Measurements from ENCODE around the gene PHIP. TPM values are rescaled to one million over a fixed set of nuclear protein-coding genes. Genes with fewer than 3 reads are reported as not detected.

The PHIP gene
- total and polyA plus RNA-seq, 2 donors (not counting 3 experiments of a cell fraction or from before 2014, with no cell fraction given), result 3.5 to 28.4 TPM

- dilution Hi-C loops (cut with MboI; ENCODE audit: extremely low pct_ligation_motif_present, low sequenced_read_pairs) (no loop called here), intact Hi-C loops (cut with micrococcal nuclease) (no loop called here)
- POLR2A ChIA-PET, result no interaction called here
- no peak for FAIRE-seq
- peaks cover 0 to 10% of the 10 kb centered on the region in 2 experiments for H3K36me3 ChIP-seq (ENCODE audit: control insufficient read depth in 2 of 2, extremely low read depth in 1 of 2, insufficient read depth in 2 of 2, low read length in 2 of 2)
- no peak overlapping the region for H3K4me2 ChIP-seq (ENCODE audit: insufficient read depth, low read length)
- H3K27ac ChIP-seq (ENCODE audit: insufficient read depth, low read depth, low read length), result no peak overlapping the region
- H3K27me3 ChIP-seq (ENCODE audit: control insufficient read depth in 2 of 2, insufficient read depth in 2 of 2, low read length in 2 of 2), result no peaks in the 10 kb centered on the region
- H2AFZ ChIP-seq (ENCODE audit: low read depth, low read length), result no peak overlapping the region
- H3K9me1 ChIP-seq (replicated peaks; ENCODE audit: control insufficient read depth, extremely low read depth, insufficient read depth, low read length), result no peaks in the 10 kb centered on the region
- no peaks in the 10 kb centered on the region for H3K79me2 ChIP-seq (ENCODE audit: control insufficient read depth, insufficient read depth, low read length)
- H3K9ac ChIP-seq (replicated peaks; ENCODE audit: extremely low read depth, insufficient read depth, low read length), result no peak overlapping the region
- BruUV-seq (replicated peaks), result no TSS peak
- TF ChIP-seq FOS (IDR thresholded peaks at IDR 0.05; ENCODE audit: borderline replicate concordance, insufficient read depth, low read length) (no peak), MYC (IDR thresholded peaks at IDR 0.05; ENCODE audit: low read depth, low read length) (no peak), MAX (IDR thresholded peaks at IDR 0.05; ENCODE audit: insufficient read depth, insufficient read length) (no peak), CTCF (IDR thresholded peaks at IDR 0.05; ENCODE audit: extremely low read depth in 1 of 2, insufficient read depth in 1 of 2, low read depth in 1 of 2, low read length in 2 of 2) (no peak), POLR2A (IDR thresholded peaks at IDR 0.05; ENCODE audit: low read depth, low read length) (no peak), POLR2AphosphoS5 (IDR thresholded peaks at IDR 0.05; ENCODE audit: insufficient read depth, low read depth, low read length) (no peak), JUN (IDR thresholded peaks at IDR 0.05; ENCODE audit: borderline replicate concordance, insufficient read depth, insufficient read length, low read depth) (no peak), GATA2 (IDR thresholded peaks at IDR 0.05; ENCODE audit: insufficient read depth, insufficient read length, low read depth, low read length) (no peak), EZH2 (IDR thresholded peaks at IDR 0.05; ENCODE audit: borderline replicate concordance, low read depth, low read length, severe bottlenecking) (no peak)
- CTCF ChIA-PET, result no interaction called here
- no peaks in the 10 kb centered on the region for H3K4me1 ChIP-seq (ENCODE audit: control insufficient read depth, extremely low read depth, insufficient read depth, low read length)
- H3K4me3 ChIP-seq (replicated peaks in 1 of 3; ENCODE audit: insufficient read depth in 1 of 3, low read depth in 1 of 3, low read length in 3 of 3), result no peak overlapping the region
- no peaks in the 10 kb centered on the region for H4K20me1 ChIP-seq (replicated peaks; ENCODE audit: control insufficient read depth, extremely low read depth, insufficient read depth, low read length)
- DNase-seq (ENCODE audit: low read depth, low spot score), result no peak
- H3K9me3 ChIP-seq (replicated peaks; ENCODE audit: control insufficient read depth, insufficient read depth, low read length), result no peaks in the 10 kb centered on the region
Observed at GRCh38 chr6:79011940-79012339, 66.1 kb downstream of the PHIP start.

All from endothelial cell of umbilical vein (primary cell).